ENCODE results near the gene NR1D1. TPM values are rescaled to one million over a fixed set of nuclear protein-coding genes. Genes with fewer than 3 reads are reported as not detected.

NR1D1 gene
- total RNA-seq, 4 donors from 2014 or later, result 3.1 to 9.3 (median 7.0) TPM

- no peak for DNase-seq (ENCODE audit: low spot score)
- TF ChIP-seq CTCF (IDR thresholded peaks at IDR 0.05), result no peak
- no peak for ATAC-seq (ENCODE audit: low FRiP score)
Measured at GRCh38 chr17:40072735-40073346, 27.5 kb downstream of the NR1D1 start.

- DNase-seq (ENCODE audit: low spot score), result peak; percentile 65
Measured at GRCh38 chr17:40072040-40072734, 28.2 kb downstream of the NR1D1 start.

GRCh38 chr17:40071313-40072039 lies 28.9 kb downstream of the NR1D1 start:
- ATAC-seq (ENCODE audit: low FRiP score) (no peak), DNase-seq (ENCODE audit: low spot score) (no peak)
- no peak for TF ChIP-seq CTCF (IDR thresholded peaks at IDR 0.05)

More at GRCh38 chr17:40072040-40072734, 28.2 kb downstream of the NR1D1 start:
- no peak for TF ChIP-seq CTCF (IDR thresholded peaks at IDR 0.05)
- ATAC-seq (ENCODE audit: low FRiP score), result peak; percentile 17

- ATAC-seq (ENCODE audit: low FRiP score) (no peak), DNase-seq (ENCODE audit: low spot score) (no peak)
- TF ChIP-seq CTCF (IDR thresholded peaks at IDR 0.05), result no peak
Measured at GRCh38 chr17:40070709-40071312, 29.6 kb downstream of the NR1D1 start.

GRCh38 chr17:40069751-40070708 lies 30.4 kb downstream of the NR1D1 start:
- peak; percentile 17 for ATAC-seq (ENCODE audit: low FRiP score)
- no peak for TF ChIP-seq CTCF (IDR thresholded peaks at IDR 0.05)
- no peak for DNase-seq (ENCODE audit: low spot score)
